Upper lobe of right lung (tissue), 1 donor: ENCODE results near the gene PTCH2. TPM values are rescaled to one million over a fixed set of nuclear protein-coding genes. Genes with fewer than 3 reads are reported as not detected.

Experiments used
- ATAC-seq: fragments of 200-7000 bp; cut with Tn5 transposase; one replicate; pipeline ENCODE4 v1.9.1; 2020; ENCODE audit warnings: mild to moderate bottlenecking, moderate library complexity
- DNase-seq: peaks from one replicate; pipeline ENCODE4 v3.0.0-alpha.2; 2020
- H3K27ac ChIP-seq: fragments of 200-600 bp; one replicate; pipeline ENCODE4 v1.8.0; 2022
- H3K27me3 ChIP-seq: fragments of 200-600 bp; one replicate; pipeline ENCODE4 v1.8.0; 2022; ENCODE audit warnings: mild to moderate bottlenecking
- H3K36me3 ChIP-seq: fragments of 200-600 bp; one replicate; pipeline ENCODE4 v1.8.0; 2022
- H3K4me1 ChIP-seq: fragments of 200-600 bp; one replicate; pipeline ENCODE4 v1.8.0; 2022
- H3K4me3 ChIP-seq: fragments of 200-600 bp; one replicate; pipeline ENCODE4 v1.8.0; 2022; ENCODE audit warnings: mild to moderate bottlenecking
- H3K9me3 ChIP-seq: fragments of 200-600 bp; one replicate; pipeline ENCODE4 v1.8.0; 2022
- CTCF ChIP-seq: fragments of 200-600 bp; IDR thresholded peaks from one replicate; pipeline ENCODE4 v1.8.0; 2022; ENCODE audit warnings: antibody characterized with exemption
- intact Hi-C: fragments of 100-400 bp; cut with DNase I; formaldehyde crosslinking; loops from one replicate; pipeline ENCODE4 v1.11.0; 2022
- total RNA-seq: library from RNA; stranded (reverse); fragmentation: NEBNext Ultra II Directional; extraction: Animal tissue kit (Norgen Biotek cat#: 25700); gene quantifications from one replicate; pipeline ENCODE4 v1.2.1, GENCODE V29; 2021
- donor health status: DM: no; HTN: yes; CAD: no; lungs with severe emphysema.

The PTCH2 gene
- total RNA-seq, 1 donor from 2014 or later = 0.64 TPM

- intact Hi-C loops = no loop called here
- no peaks in the 10 kb centered on the region for H3K9me3 ChIP-seq
Measured at GRCh38 chr1:44805311-44806024, 37.6 kb downstream of the PTCH2 start.

GRCh38 chr1:44803312-44804095, 39.5 kb downstream of the PTCH2 start:
- TF ChIP-seq CTCF = no peak
- peak; percentile 58 for DNase-seq
- Histone ChIP-seq H3K36me3 (peaks cover 44% of the 10 kb centered on the region), H3K4me1 (peaks cover 60% of the 10 kb centered on the region), H3K4me3 (peak overlapping the region; percentile 84), H3K9me3 (no peaks in the 10 kb centered on the region), H3K27me3 (no peaks in the 10 kb centered on the region), H3K27ac (peak overlapping the region; percentile 15)
- no peak for ATAC-seq
- intact Hi-C loops = no loop called here

More at GRCh38 chr1:44805311-44806024, 37.6 kb downstream of the PTCH2 start:
- Histone ChIP-seq H3K36me3 (peaks cover 44% of the 10 kb centered on the region), H3K27ac (peak overlapping the region; percentile 100), H3K27me3 (no peaks in the 10 kb centered on the region), H3K4me1 (peaks cover 74% of the 10 kb centered on the region), H3K4me3 (no peak overlapping the region)
- TF ChIP-seq CTCF = no peak
- ATAC-seq (no peak), DNase-seq (peak; percentile 67)

- Histone ChIP-seq H3K4me3 (peak overlapping the region; percentile 84), H3K4me1 (peaks cover 55% of the 10 kb centered on the region), H3K36me3 (peaks cover 44% of the 10 kb centered on the region), H3K27me3 (no peaks in the 10 kb centered on the region), H3K9me3 (no peaks in the 10 kb centered on the region), H3K27ac (peak overlapping the region; percentile 15)
- ATAC-seq = no peak
- TF ChIP-seq CTCF = no peak
- intact Hi-C loops = no loop called here
- DNase-seq = no peak
Measured at GRCh38 chr1:44803062-44803311, 40.1 kb downstream of the PTCH2 start.

GRCh38 chr1:44802306-44803061, 40.6 kb downstream of the PTCH2 start:
- H3K9me3 ChIP-seq = no peaks in the 10 kb centered on the region
- H3K27ac ChIP-seq = peak overlapping the region; percentile 96
- ATAC-seq (no peak), DNase-seq (peak; percentile 63)
- H3K27me3 ChIP-seq = no peaks in the 10 kb centered on the region
- H3K4me3 ChIP-seq = peak overlapping the region; percentile 84
- TF ChIP-seq CTCF = no peak
- peaks cover 44% of the 10 kb centered on the region for H3K36me3 ChIP-seq
- intact Hi-C loops = no loop called here
- H3K4me1 ChIP-seq = peaks cover 50% of the 10 kb centered on the region

- peaks cover 42% of the 10 kb centered on the region for H3K4me1 ChIP-seq
- DNase-seq = peak; percentile 67
Measured at GRCh38 chr1:44801491-44802305, 41.4 kb downstream of the PTCH2 start.

More at GRCh38 chr1:44801491-44802305, 41.4 kb downstream of the PTCH2 start:
- peaks cover 43% of the 10 kb centered on the region for H3K36me3 ChIP-seq
- ATAC-seq = no peak
- TF ChIP-seq CTCF = no peak
- peak overlapping the region; percentile 84 for H3K4me3 ChIP-seq
- H3K27me3 ChIP-seq = no peaks in the 10 kb centered on the region
- no peaks in the 10 kb centered on the region for H3K9me3 ChIP-seq
- H3K27ac ChIP-seq = peak overlapping the region; percentile 96
- intact Hi-C loops = no loop called here
